ENCODE results near the gene TUFT1.
"Not testable (repeated sequence)": the region's sequence is repeated elsewhere in the genome, so short reads cannot be mapped to it uniquely, and the experiment has no call there.

TUFT1 gene

DNA sequence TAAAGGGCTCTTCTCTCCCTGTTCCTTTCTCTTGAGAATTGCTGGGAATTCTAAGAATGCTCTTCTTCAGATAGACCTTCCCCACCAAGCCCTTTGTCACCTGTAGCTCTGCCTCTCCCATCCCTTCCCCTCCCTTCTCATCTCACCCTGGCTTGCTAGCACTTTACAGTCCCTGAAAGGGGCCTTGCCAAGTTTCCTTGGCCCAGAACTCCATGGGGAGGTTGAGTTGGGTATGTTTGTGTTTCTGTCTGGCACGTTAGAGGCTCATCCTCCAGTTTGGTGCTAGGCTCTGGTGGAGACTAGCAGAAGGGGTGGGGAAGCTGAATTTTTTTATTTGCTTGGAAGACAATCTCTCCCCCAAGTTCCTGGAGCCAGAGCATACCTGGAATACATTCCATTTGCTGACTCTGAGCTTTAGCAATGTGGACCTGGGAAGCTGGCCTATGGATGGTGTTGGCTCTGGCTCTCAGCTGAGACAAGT, 24.0 kb upstream of the TUFT1 start:
- DNase-seq (ENCODE audit: low read depth) = no peak
- TF ChIP-seq CTCF (IDR thresholded peaks at IDR 0.05; ENCODE audit: low read length, missing control alignments) = no peak
- H3K4me3 ChIP-seq (replicated peaks; ENCODE audit: low read depth, low read length) = no peak overlapping the region

DNA sequence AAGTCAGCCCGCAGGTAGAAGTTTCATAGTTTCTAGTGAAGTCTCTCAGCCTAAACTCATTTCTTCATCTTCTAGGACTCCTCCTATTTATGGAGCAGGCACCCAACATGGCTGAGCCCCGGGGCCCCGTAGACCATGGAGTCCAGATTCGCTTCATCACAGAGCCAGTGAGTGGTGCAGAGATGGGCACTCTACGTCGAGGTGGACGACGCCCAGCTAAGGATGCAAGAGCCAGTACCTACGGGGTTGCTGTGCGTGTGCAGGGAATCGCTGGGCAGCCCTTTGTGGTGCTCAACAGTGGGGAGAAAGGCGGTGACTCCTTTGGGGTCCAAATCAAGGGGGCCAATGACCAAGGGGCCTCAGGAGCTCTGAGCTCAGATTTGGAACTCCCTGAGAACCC, 21.7 kb upstream of the TUFT1 start:
- no peak for TF ChIP-seq CTCF (IDR thresholded peaks at IDR 0.05; ENCODE audit: low read length, missing control alignments)
- no peak for DNase-seq (ENCODE audit: low read depth)

DNA sequence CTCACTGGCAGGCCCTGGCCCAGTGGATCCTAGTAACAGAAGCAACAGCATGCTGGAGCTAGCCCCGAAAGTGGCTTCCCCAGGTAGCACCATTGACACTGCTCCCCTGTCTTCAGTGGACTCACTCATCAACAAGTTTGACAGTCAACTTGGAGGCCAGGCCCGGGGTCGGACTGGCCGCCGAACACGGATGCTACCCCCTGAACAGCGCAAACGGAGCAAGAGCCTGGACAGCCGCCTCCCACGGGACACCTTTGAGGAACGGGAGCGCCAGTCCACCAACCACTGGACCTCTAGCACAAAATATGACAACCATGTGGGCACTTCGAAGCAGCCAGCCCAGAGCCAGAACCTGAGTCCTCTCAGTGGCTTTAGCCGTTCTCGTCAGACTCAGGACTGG, 21.2 kb upstream of the TUFT1 start:
- no peak overlapping the region for H3K4me3 ChIP-seq (replicated peaks; ENCODE audit: low read depth, low read length)
- DNase-seq (ENCODE audit: low read depth) = no peak
- no peak for TF ChIP-seq CTCF (IDR thresholded peaks at IDR 0.05; ENCODE audit: low read length, missing control alignments)

More for the DNA sequence above, 21.7 kb upstream of the TUFT1 start:
- H3K4me3 ChIP-seq (replicated peaks; ENCODE audit: low read depth, low read length) = no peak overlapping the region

DNA sequence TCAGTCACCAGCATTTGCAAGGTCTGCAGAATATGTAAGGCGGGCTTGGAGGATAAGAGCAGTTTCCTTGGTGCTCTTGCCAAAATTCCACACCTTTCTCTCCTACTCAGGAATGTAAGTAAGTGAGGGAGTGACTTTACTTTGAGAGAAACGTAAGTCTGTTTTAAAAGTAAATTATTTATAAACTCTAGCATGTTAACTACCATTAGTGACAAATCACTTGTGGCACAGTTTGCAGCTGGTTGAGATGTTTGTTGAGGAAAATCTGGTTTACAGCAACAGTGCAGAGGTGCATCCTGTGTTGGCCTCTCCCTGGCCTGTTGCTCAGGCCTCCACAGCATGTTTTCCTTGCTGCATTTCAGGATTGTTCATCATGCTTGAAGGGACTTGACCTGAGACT, 20.4 kb upstream of the TUFT1 start:
- no peak overlapping the region for H3K4me3 ChIP-seq (replicated peaks; ENCODE audit: low read depth, low read length)
- no peak for DNase-seq (ENCODE audit: low read depth)
- no peak for TF ChIP-seq CTCF (IDR thresholded peaks at IDR 0.05; ENCODE audit: low read length, missing control alignments)

DNA sequence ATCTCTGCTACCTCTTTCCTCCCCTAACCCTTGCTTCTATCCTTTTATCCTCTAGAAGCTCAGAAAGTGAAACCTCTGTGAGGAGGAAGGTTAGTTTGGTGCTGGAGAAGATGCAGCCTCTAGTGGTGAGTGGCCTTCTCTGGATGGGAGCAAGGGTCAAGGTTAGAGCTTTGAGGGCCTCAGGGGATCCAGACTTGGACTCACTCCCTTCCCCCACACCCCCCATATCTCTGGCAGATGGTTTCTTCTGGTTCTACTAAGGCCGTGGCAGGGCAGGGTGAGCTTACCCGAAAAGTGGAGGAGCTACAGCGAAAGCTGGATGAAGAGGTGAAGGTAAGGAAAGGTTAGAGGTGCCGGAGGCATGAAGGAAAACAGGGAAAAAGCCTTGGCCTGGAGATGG, 19.8 kb upstream of the TUFT1 start:
- DNase-seq (ENCODE audit: low read depth) = no peak
- no peak for TF ChIP-seq CTCF (IDR thresholded peaks at IDR 0.05; ENCODE audit: low read length, missing control alignments)
- no peak overlapping the region for H3K4me3 ChIP-seq (replicated peaks; ENCODE audit: low read depth, low read length)

DNA sequence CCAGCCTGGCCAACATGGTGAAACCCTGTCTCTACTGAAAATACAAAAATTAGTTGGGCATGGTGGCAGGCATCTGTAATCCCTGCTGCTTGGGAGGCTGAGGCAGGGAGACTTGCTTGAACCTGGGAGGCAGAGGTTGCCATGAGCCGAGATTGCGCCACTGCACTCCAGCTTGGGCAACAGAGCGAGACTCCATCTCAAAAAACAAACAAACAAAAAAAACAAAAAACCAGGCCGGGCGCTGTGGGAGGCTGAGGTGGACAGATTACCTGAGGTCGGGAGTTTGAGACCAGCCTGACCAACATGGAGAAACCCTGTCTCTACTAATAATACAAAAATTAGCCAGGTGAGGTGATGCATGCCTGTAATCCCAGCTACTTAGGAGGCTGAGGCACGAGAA, 17.7 kb upstream of the TUFT1 start:
- not testable (repeated sequence) for DNase-seq (ENCODE audit: low read depth); H3K4me3 ChIP-seq (replicated peaks; ENCODE audit: low read depth, low read length)

DNA sequence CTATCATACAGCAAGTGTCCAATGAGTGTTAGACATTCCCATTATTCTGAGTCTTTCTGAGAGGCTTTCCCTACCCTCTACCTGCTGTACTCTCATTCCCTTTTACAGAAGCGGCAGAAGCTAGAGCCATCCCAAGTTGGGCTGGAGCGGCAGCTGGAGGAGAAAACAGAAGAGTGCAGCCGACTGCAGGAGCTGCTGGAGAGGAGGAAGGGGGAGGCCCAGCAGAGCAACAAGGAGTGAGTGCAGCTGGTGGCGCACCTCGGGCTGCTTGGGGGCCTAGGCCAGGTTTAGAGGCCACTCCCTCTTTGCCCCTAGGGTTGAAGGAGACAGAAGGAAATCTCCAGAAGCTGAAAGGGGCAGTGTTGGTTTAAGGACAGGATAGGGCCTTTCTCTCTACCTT, 16.8 kb upstream of the TUFT1 start:
- no peak for DNase-seq (ENCODE audit: low read depth)
- no peak overlapping the region for H3K4me3 ChIP-seq (replicated peaks; ENCODE audit: low read depth, low read length)
- no peak for TF ChIP-seq CTCF (IDR thresholded peaks at IDR 0.05; ENCODE audit: low read length, missing control alignments)

DNA sequence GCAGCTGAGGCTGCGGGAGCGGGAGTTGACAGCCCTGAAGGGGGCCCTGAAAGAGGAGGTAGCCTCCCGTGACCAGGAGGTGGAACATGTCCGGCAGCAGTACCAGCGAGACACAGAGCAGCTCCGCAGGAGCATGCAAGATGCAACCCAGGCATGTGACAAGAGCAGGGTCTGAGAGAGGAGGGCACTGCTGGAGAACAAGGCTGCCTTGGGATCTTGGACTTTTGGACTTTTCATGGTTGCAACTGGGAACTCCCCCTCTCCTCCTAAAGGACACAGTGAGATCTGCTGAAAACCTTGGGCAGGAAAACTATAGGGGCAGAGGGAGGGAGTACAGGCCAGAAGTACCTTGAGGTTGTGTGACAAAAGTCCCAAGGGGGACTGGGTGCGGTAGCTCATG, 15.4 kb upstream of the TUFT1 start:
- no peak for DNase-seq (ENCODE audit: low read depth)
- H3K4me3 ChIP-seq (replicated peaks; ENCODE audit: low read depth, low read length) = no peak overlapping the region
- no peak for TF ChIP-seq CTCF (IDR thresholded peaks at IDR 0.05; ENCODE audit: low read length, missing control alignments)

Measured in fibroblast of pulmonary artery (primary cell).